Measurements from ENCODE around the gene TPI1. TPM values are rescaled to one million over a fixed set of nuclear protein-coding genes. Genes with fewer than 3 reads are reported as not detected.

TPI1 gene
- total and polyA plus RNA-seq, 2 experiments from 2014 or later, result 571 to 891 TPM

DNA sequence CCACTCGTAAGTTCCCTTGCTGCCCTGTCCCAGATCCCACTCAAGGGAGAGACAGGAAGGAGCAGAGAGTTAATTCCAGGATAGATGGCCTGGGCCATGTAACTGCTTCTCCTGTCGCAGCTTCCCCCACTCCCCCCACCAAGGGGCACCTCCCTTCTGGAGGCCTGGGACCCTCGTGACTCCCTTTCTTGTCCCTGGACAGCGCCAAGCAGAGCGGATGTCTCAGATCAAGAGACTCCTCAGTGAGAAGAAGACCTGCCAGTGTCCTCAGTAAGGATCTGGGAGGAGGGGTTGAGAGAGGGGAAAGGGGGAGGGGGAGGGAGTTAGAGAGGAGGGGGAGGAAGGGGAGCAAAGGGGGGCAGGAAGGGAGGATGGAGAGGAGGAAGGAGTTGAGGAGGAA, 48.7 kb upstream of the TPI1 start:
- Histone ChIP-seq H3K79me2 (no peaks in the 10 kb centered on the region), H4K20me1 (ENCODE audit: insufficient read depth, poor library complexity, severe bottlenecking) (no peaks in the 10 kb centered on the region), H2AFZ (no peak overlapping the region), H3K4me1 (ENCODE audit: insufficient read depth) (peaks cover 10% of the 10 kb centered on the region), H3K9me3 (ENCODE audit: low read depth) (no peaks in the 10 kb centered on the region), H3K27me3 (peaks cover 5% of the 10 kb centered on the region), H3K27ac (no peak overlapping the region), H3K9me2 (replicated peaks; ENCODE audit: insufficient read depth) (no peaks in the 10 kb centered on the region), H3K4me2 (no peak overlapping the region), H3K4me3 (no peak overlapping the region), H3K36me3 (replicated peaks; ENCODE audit: insufficient read depth, low read depth) (no peaks in the 10 kb centered on the region)
- no peak for DNase-seq (ENCODE audit: low spot score)
- TF ChIP-seq EZH2phosphoT487 (IDR thresholded peaks at IDR 0.05; ENCODE audit: low read depth, severe bottlenecking, unreplicated experiment), result no peak
- no peak for TF ChIP-seq EZH2 (IDR thresholded peaks at IDR 0.05; ENCODE audit: borderline replicate concordance)
- TF ChIP-seq, protein P1, sequence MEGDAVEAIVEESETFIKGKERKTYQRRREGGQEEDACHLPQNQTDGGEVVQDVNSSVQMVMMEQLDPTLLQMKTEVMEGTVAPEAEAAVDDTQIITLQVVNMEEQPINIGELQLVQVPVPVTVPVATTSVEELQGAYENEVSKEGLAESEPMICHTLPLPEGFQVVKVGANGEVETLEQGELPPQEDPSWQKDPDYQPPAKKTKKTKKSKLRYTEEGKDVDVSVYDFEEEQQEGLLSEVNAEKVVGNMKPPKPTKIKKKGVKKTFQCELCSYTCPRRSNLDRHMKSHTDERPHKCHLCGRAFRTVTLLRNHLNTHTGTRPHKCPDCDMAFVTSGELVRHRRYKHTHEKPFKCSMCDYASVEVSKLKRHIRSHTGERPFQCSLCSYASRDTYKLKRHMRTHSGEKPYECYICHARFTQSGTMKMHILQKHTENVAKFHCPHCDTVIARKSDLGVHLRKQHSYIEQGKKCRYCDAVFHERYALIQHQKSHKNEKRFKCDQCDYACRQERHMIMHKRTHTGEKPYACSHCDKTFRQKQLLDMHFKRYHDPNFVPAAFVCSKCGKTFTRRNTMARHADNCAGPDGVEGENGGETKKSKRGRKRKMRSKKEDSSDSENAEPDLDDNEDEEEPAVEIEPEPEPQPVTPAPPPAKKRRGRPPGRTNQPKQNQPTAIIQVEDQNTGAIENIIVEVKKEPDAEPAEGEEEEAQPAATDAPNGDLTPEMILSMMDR (IDR thresholded peaks at IDR 0.05; ENCODE audit: poor library complexity), result no peak
- 72% methylated on average over 5 of the region's 5 CpGs for WGBS (ENCODE audit: low lambda C conversion rate, missing lambda C conversion rate)

DNA sequence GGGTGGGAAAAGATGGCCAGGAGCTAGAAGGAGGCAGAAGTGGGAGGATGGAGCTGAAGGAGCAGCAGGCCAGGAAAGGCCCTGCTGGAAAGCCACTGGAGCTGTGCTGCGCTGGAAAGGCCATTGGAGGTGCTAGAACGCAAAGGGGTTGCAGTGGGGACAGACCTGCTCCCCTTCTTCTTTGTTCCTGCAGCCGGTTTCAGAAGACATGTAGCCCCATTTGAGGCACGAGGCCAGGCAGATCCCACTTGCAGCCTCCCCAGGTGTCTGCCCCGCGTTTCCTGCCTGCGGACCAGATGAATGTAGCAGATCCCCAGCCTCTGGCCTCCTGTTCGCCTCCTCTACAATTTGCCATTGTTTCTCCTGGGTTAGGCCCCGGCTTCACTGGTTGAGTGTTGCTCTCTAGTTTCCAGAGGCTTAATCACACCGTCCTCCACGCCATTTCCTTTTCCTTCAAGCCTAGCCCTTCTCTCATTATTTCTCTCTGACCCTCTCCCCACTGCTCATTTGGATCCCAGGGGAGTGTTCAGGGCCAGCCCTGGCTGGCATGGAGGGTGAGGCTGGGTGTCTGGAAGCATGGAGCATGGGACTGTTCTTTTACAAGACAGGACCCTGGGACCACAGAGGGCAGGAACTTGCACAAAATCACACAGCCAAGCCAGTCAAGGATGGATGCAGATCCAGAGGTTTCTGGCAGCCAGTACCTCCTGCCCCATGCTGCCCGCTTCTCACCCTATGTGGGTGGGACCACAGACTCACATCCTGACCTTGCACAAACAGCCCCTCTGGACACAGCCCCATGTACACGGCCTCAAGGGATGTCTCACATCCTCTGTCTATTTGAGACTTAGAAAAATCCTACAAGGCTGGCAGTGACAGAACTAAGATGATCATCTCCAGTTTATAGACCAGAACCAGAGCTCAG, 48.0 kb upstream of the TPI1 start:
- H3K36me3 ChIP-seq (replicated peaks; ENCODE audit: insufficient read depth, low read depth), result no peaks in the 10 kb centered on the region
- 75% methylated on average over 13 of the region's 13 CpGs for WGBS (ENCODE audit: low lambda C conversion rate, missing lambda C conversion rate)

DNA sequence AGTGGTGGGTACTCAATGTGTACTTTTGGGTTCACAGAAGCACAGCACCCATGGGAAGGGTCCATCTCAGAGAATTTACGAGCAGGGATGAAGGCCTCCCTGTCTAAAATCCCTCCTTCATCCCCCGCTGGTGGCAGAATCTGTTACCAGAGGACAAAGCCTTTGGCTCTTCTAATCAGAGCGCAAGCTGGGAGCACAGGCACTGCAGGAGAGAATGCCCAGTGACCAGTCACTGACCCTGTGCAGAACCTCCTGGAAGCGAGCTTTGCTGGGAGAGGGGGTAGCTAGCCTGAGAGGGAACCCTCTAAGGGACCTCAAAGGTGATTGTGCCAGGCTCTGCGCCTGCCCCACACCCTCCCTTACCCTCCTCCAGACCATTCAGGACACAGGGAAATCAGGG, 47.2 kb upstream of the TPI1 start:
- Histone ChIP-seq H4K20me1 (ENCODE audit: insufficient read depth, poor library complexity, severe bottlenecking) (no peaks in the 10 kb centered on the region), H3K4me2 (no peak overlapping the region), H3K79me2 (no peaks in the 10 kb centered on the region), H3K9me3 (ENCODE audit: low read depth) (no peaks in the 10 kb centered on the region), H2AFZ (no peak overlapping the region), H3K4me1 (ENCODE audit: insufficient read depth) (peaks cover 10% of the 10 kb centered on the region), H3K9me2 (replicated peaks; ENCODE audit: insufficient read depth) (no peaks in the 10 kb centered on the region), H3K27me3 (peaks cover 5% of the 10 kb centered on the region), H3K27ac (no peak overlapping the region), H3K36me3 (replicated peaks; ENCODE audit: insufficient read depth, low read depth) (no peaks in the 10 kb centered on the region), H3K4me3 (no peak overlapping the region)
- no peak for DNase-seq (ENCODE audit: low spot score)
- 54% methylated on average over 5 of the region's 5 CpGs for WGBS (ENCODE audit: low lambda C conversion rate, missing lambda C conversion rate)
- TF ChIP-seq, protein P1 (IDR thresholded peaks at IDR 0.05; ENCODE audit: poor library complexity), result no peak
- no peak for TF ChIP-seq EZH2phosphoT487 (IDR thresholded peaks at IDR 0.05; ENCODE audit: low read depth, severe bottlenecking, unreplicated experiment)
- no peak for TF ChIP-seq EZH2 (IDR thresholded peaks at IDR 0.05; ENCODE audit: borderline replicate concordance)

More for the DNA sequence above, 48.0 kb upstream of the TPI1 start:
- H3K9me2 ChIP-seq (replicated peaks; ENCODE audit: insufficient read depth), result no peaks in the 10 kb centered on the region
- H3K9me3 ChIP-seq (ENCODE audit: low read depth), result no peaks in the 10 kb centered on the region
- TF ChIP-seq EZH2phosphoT487 (IDR thresholded peaks at IDR 0.05; ENCODE audit: low read depth, severe bottlenecking, unreplicated experiment), result no peak
- TF ChIP-seq, protein P1 (IDR thresholded peaks at IDR 0.05; ENCODE audit: poor library complexity), result no peak
- TF ChIP-seq EZH2 (IDR thresholded peaks at IDR 0.05; ENCODE audit: borderline replicate concordance), result no peak
- no peak overlapping the region for H3K4me3 ChIP-seq
- no peaks in the 10 kb centered on the region for H4K20me1 ChIP-seq (ENCODE audit: insufficient read depth, poor library complexity, severe bottlenecking)
- H2AFZ ChIP-seq, result no peak overlapping the region
- peaks cover 10% of the 10 kb centered on the region for H3K4me1 ChIP-seq (ENCODE audit: insufficient read depth)
- H3K27me3 ChIP-seq, result peaks cover 5% of the 10 kb centered on the region
- H3K79me2 ChIP-seq, result no peaks in the 10 kb centered on the region
- no peak overlapping the region for H3K27ac ChIP-seq
- H3K4me2 ChIP-seq, result no peak overlapping the region
- no peak for DNase-seq (ENCODE audit: low spot score)

Measured in hepatocyte (in vitro differentiated cells).